ENCODE data around the gene CPNE1. TPM values are rescaled to one million over a fixed set of nuclear protein-coding genes. Genes with fewer than 3 reads are reported as not detected.
A peak's percentile ranks its signal among the peaks of the same experiment; 100 is the strongest.

The CPNE1 gene
- total RNA-seq, 1 experiment from 2014 or later, result 108 TPM

GRCh38 chr20:35610833-35611427, 53.8 kb downstream of the CPNE1 start:
- DNase-seq, result no peak
- Histone ChIP-seq H3K4me3 (ENCODE audit: insufficient read depth, low read depth, low read length) (no peak overlapping the region), H3K36me3 (replicated peaks; ENCODE audit: control insufficient read depth, insufficient read depth, low read length) (no peaks in the 10 kb centered on the region), H3K27me3 (ENCODE audit: control insufficient read depth, insufficient read depth, low read length) (peaks cover 6% of the 10 kb centered on the region)

- Histone ChIP-seq H3K27me3 (ENCODE audit: control insufficient read depth, insufficient read depth, low read length) (peaks cover 18% of the 10 kb centered on the region), H3K4me3 (ENCODE audit: insufficient read depth, low read depth, low read length) (no peak overlapping the region), H3K36me3 (replicated peaks; ENCODE audit: control insufficient read depth, insufficient read depth, low read length) (no peaks in the 10 kb centered on the region)
- DNase-seq, result no peak
Measured at GRCh38 chr20:35607003-35607735, 57.5 kb downstream of the CPNE1 start.

DNA sequence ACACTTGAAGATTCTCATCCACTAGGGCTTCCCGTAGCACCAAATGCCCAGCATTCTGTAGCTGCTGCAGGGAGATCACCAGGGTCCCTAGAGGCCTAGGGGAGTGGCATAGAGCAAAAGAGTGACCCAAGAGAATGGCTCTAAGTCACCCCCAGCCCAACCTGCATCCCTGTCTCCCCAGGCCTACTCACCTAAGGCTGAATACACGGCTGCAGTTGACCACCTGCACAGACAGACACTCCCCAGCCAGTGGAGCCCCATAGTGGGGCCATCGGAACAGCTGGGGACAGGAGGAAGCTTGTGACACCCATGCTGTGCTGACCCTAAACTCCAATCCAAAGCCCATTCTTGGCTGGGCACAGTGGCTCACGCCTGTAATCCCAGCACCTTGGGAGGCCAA, 58.6 kb downstream of the CPNE1 start:
- H3K27me3 ChIP-seq (ENCODE audit: control insufficient read depth, insufficient read depth, low read length), result peaks cover 28% of the 10 kb centered on the region
- DNase-seq, result peak; percentile 12
- no peaks in the 10 kb centered on the region for H3K36me3 ChIP-seq (replicated peaks; ENCODE audit: control insufficient read depth, insufficient read depth, low read length)
- no peak overlapping the region for H3K4me3 ChIP-seq (ENCODE audit: insufficient read depth, low read depth, low read length)

DNA sequence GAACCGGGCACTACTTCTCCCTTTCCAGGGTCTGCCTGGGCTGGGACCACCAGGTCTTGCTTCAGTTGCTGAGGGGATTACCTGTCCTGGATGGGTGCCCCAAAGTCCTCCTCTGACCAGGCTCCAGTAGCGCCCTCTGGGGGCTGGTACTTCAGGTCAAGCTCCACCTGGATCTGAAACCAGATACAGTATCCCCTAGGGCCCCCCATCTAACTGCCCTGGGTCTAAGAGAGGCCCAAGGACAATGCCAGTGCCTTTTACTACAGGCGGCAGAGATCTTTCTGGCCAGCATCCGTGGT, 60.3 kb downstream of the CPNE1 start:
- no peak overlapping the region for H3K4me3 ChIP-seq (ENCODE audit: insufficient read depth, low read depth, low read length)
- H3K27me3 ChIP-seq (ENCODE audit: control insufficient read depth, insufficient read depth, low read length), result peaks cover 45% of the 10 kb centered on the region
- H3K36me3 ChIP-seq (replicated peaks; ENCODE audit: control insufficient read depth, insufficient read depth, low read length), result no peaks in the 10 kb centered on the region
- DNase-seq, result peak; percentile 90

DNA sequence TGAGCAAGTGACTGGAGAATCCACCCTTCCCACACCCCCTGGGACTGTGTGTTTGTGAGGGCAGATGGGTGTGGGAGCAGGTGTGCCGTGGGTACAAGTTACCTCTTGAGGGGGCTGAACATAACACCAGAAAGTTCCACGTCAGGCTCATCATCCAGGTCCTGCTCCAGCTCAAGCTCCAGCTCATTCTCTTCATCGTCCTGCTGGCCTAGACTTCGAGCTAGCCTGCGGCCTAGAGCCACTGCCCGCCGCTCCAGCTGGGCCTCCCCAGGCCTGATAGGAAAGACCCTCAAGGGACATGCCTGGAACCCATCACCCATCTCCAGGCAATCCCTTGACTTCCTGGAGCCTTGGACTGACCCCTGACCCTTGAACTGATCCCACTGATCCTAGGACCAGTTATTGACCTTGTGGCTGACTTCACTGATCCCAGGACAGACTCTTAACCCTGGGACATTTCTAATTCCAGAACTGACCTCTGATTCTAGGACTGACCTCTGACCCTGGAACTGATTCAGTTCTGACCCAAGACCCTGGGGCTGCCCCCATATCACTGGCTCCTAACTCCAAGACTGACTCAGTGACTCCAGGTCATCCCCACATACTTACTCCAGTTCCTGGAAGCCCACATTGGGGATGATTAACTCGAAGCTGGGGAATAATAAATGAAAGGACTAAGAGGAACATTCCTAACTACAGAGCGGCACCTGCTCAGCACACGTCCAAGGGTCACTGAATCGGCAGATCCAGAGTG, 60.8 kb downstream of the CPNE1 start:
- H3K36me3 ChIP-seq (replicated peaks; ENCODE audit: control insufficient read depth, insufficient read depth, low read length), result no peaks in the 10 kb centered on the region
- peaks cover 48% of the 10 kb centered on the region for H3K27me3 ChIP-seq (ENCODE audit: control insufficient read depth, insufficient read depth, low read length)
- no peak for DNase-seq
- H3K4me3 ChIP-seq (ENCODE audit: insufficient read depth, low read depth, low read length), result no peak overlapping the region

DNA sequence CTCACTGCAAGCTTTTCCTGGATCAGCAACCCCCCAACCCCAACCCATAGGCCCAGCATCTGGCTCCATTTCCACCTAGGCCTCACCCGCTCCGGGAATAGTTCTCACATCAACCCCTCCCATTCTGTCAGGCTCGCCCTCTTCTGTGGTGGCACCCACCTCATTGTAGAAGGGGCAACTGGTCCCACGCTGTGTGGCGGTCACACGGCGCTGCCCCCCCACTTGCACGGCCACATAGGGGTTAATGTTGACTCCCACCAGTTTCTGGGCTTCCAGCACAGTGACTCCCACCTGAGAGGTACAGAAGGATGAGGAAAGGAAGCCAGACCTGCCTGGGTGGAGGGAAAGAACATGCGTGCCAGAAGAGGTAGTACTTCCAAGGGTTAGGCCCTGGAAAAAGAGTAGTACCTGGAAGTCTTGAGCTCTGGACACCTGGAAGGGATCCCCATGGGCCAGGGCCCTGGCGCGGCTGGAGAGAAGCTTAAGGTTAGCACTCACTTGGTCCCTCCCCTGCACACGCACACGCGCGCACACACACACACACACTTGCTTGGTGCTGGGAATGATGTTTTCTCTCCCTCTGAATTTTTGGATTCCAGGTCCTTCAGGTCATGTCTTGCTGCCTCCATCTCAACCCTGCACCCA, 61.7 kb downstream of the CPNE1 start:
- H3K36me3 ChIP-seq (replicated peaks; ENCODE audit: control insufficient read depth, insufficient read depth, low read length), result no peaks in the 10 kb centered on the region
- DNase-seq, result no peak
- peaks cover 48% of the 10 kb centered on the region for H3K27me3 ChIP-seq (ENCODE audit: control insufficient read depth, insufficient read depth, low read length)
- no peak overlapping the region for H3K4me3 ChIP-seq (ENCODE audit: insufficient read depth, low read depth, low read length)

DNA sequence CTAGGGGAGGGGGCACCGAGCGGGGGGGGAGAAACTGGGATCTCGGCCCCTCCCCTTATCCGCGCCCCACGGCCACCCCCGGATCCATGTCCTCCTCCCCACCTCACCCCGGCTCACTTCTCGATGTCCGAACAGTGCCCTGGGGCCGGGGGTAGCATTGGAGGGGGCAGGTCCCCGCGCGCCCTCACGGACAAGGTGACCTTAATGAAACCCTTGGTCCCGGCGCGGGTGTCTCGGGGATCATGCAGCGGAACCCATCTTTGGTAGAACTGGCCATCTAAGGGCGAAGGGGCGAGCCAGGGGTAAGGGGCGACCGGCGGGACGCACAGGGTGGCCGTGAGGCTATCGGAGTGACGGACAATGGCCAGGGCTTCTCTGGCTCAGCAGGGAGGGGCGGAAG, 62.7 kb downstream of the CPNE1 start:
- peak overlapping the region; percentile 55 for H3K4me3 ChIP-seq (ENCODE audit: insufficient read depth, low read depth, low read length)
- DNase-seq, result peak; percentile 71
- peaks cover 48% of the 10 kb centered on the region for H3K27me3 ChIP-seq (ENCODE audit: control insufficient read depth, insufficient read depth, low read length)
- no peaks in the 10 kb centered on the region for H3K36me3 ChIP-seq (replicated peaks; ENCODE audit: control insufficient read depth, insufficient read depth, low read length)

GRCh38 chr20:35600993-35601973, 63.4 kb downstream of the CPNE1 start:
- H3K27me3 ChIP-seq (ENCODE audit: control insufficient read depth, insufficient read depth, low read length), result peaks cover 48% of the 10 kb centered on the region
- H3K4me3 ChIP-seq (ENCODE audit: insufficient read depth, low read depth, low read length), result peak overlapping the region; percentile 55
- DNase-seq, result peak; percentile 93
- no peaks in the 10 kb centered on the region for H3K36me3 ChIP-seq (replicated peaks; ENCODE audit: control insufficient read depth, insufficient read depth, low read length)

DNA sequence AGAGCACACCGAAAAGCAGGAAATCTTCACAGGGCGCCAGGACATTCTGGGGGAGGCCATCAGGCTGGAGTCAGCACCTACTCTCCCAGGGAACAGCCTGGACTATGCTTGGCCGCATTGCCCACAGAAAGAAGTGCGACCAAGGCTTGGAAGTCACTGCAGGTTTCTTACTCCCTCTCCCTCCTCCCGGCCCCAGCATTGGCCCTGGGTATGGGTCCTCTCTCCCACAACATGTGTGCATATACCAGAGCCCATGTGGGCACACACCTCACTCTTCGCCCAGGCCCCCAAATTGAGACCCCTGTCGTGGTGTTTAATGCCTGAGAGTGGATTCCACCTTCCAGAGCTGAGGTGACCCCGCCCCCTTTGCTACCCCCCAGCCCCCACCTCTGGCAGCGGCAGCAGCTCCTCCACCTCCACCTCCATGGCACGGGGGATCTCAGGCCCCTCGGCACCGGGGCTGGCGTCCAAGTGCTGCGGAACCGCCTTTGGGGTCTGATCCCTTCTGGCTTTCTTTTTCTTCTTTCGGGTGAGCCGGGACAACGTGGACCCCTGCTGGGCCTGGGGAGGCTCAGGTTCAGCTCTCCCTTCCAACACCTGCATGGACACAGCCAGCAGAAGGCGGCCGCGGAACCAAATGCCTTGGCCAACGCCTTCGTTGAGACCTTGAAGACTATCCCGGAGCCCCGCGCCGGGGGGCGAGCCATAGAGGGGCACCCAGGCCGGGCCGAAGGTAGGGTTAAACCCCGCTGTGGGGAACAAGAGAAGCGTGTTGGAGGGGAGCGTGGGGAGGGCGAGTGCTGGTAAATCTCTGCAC, 64.3 kb downstream of the CPNE1 start:
- peak overlapping the region; percentile 55 for H3K4me3 ChIP-seq (ENCODE audit: insufficient read depth, low read depth, low read length)
- no peaks in the 10 kb centered on the region for H3K36me3 ChIP-seq (replicated peaks; ENCODE audit: control insufficient read depth, insufficient read depth, low read length)
- DNase-seq, result peak; percentile 74
- peaks cover 48% of the 10 kb centered on the region for H3K27me3 ChIP-seq (ENCODE audit: control insufficient read depth, insufficient read depth, low read length)

GRCh38 chr20:35599776-35600120, 65.0 kb downstream of the CPNE1 start:
- Histone ChIP-seq H3K4me3 (ENCODE audit: insufficient read depth, low read depth, low read length) (no peak overlapping the region), H3K36me3 (replicated peaks; ENCODE audit: control insufficient read depth, insufficient read depth, low read length) (no peaks in the 10 kb centered on the region), H3K27me3 (ENCODE audit: control insufficient read depth, insufficient read depth, low read length) (peaks cover 48% of the 10 kb centered on the region)
- no peak for DNase-seq

- DNase-seq, result peak; percentile 65
- Histone ChIP-seq H3K4me3 (ENCODE audit: insufficient read depth, low read depth, low read length) (no peak overlapping the region), H3K36me3 (replicated peaks; ENCODE audit: control insufficient read depth, insufficient read depth, low read length) (no peaks in the 10 kb centered on the region), H3K27me3 (ENCODE audit: control insufficient read depth, insufficient read depth, low read length) (peaks cover 48% of the 10 kb centered on the region)
Measured at GRCh38 chr20:35598899-35599775, 65.6 kb downstream of the CPNE1 start.

DNA sequence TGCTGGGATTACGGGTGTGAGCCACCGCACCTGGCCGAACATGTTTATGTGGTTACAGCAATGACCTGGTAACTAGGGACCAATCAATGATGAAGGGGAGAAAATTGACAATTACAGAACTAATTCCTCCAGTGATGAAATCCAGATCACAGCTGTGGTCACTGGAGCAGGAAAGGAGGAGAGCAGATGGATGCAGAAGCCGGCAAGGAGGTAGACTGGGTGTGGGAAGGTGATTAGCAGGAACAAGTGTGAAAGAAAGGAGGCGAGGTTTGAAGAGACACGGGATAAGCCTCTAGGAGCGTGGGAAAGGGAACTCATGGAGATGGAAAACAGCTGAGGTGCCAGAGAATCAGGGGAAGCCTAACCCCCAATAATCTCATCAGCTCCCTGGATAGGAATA, 66.2 kb downstream of the CPNE1 start:
- DNase-seq, result no peak

GRCh38 chr20:35597186-35597585, 67.5 kb downstream of the CPNE1 start:
- Histone ChIP-seq H3K36me3 (replicated peaks; ENCODE audit: control insufficient read depth, insufficient read depth, low read length) (no peaks in the 10 kb centered on the region), H3K4me3 (ENCODE audit: insufficient read depth, low read depth, low read length) (no peak overlapping the region), H3K27me3 (ENCODE audit: control insufficient read depth, insufficient read depth, low read length) (peaks cover 30% of the 10 kb centered on the region)
- DNase-seq, result no peak

More for the DNA sequence above, 66.2 kb downstream of the CPNE1 start:
- Histone ChIP-seq H3K27me3 (ENCODE audit: control insufficient read depth, insufficient read depth, low read length) (peaks cover 43% of the 10 kb centered on the region), H3K36me3 (replicated peaks; ENCODE audit: control insufficient read depth, insufficient read depth, low read length) (no peaks in the 10 kb centered on the region), H3K4me3 (ENCODE audit: insufficient read depth, low read depth, low read length) (no peak overlapping the region)
